Panc1 (cell line): Measurements from ENCODE around the gene IFNG-AS1. TPM values are rescaled to one million over a fixed set of nuclear protein-coding genes. Genes with fewer than 3 reads are reported as not detected.

Source experiments
- ATAC-seq: fragments of 200-7000 bp; cut with Tn5 transposase; 2 replicates; pipeline ENCODE4 v1.9.1; 2020; ENCODE audit warnings: mild to moderate bottlenecking, moderate library complexity
- BruUV-seq: library from RNA; stranded (reverse); fragments of 400-500 nt; replicated peaks from 2 replicates; lab custom pipeline; 2021; lab: Mats Ljungman, UMichigan
- CTCF ChIA-PET: fragments of 300-600 bp; sonication (Branson Sonifier 250); formaldehyde crosslinking; loops from one replicate; lab custom pipeline; 2022; ENCODE audit warnings: antibody characterized with exemption; lab: Charles Lee
- POLR2A ChIA-PET: fragments of 300-600 bp; sonication (Branson Sonifier 250); formaldehyde crosslinking; loops from one replicate; lab custom pipeline; 2022; ENCODE audit warnings: antibody characterized with exemption; lab: Charles Lee
- DNase-seq: peaks from one replicate; pipeline ENCODE4 v3.0.0-alpha.2; 2010; ENCODE audit warnings: low read depth, low spot score
- H3K27ac ChIP-seq: 2 replicates; pipeline ENCODE4 v1.5.1; 2011; ENCODE audit warnings: mild to moderate bottlenecking, low read length, inconsistent platforms
- H3K27me3 ChIP-seq: fragments of 200-500 bp; sonication (Bioruptor generic); 2 replicates; pipeline ENCODE4 v1.6.0; 2014; ENCODE audit warnings: low read length, inconsistent platforms; ENCODE audit not compliant: control insufficient read depth, insufficient read depth
- H3K36me3 ChIP-seq: fragments of 200-500 bp; sonication (Bioruptor generic); 2 replicates; pipeline ENCODE4 v1.5.1; 2014; ENCODE audit warnings: inconsistent platforms, mild to moderate bottlenecking, low read length, moderate library complexity; ENCODE audit not compliant: control insufficient read depth, insufficient read depth
- H3K4me1 ChIP-seq: 2 replicates; pipeline ENCODE4 v1.5.1; 2011; ENCODE audit warnings: inconsistent platforms, mild to moderate bottlenecking, low read length, moderate library complexity; ENCODE audit not compliant: control insufficient read depth, insufficient read depth
- H3K4me3 ChIP-seq, 2 experiments: 2 replicates each; pipeline ENCODE4 v1.5.1; 2011 to 2012; ENCODE audit warnings: low read depth in 2 of 2, low read length in 2 of 2, mild to moderate bottlenecking in 2 of 2, inconsistent platforms in 1 of 2, moderate library complexity in 1 of 2
- H3K9me3 ChIP-seq: fragments of 200-500 bp; sonication (Bioruptor generic); 2 replicates; pipeline ENCODE4 v1.5.1; 2014; ENCODE audit warnings: low read depth, mild to moderate bottlenecking, inconsistent platforms, low read length, moderate library complexity; ENCODE audit not compliant: control insufficient read depth, insufficient read depth
- POLR2AphosphoS5 ChIP-seq: IDR thresholded peaks from 2 replicates; pipeline ENCODE4 v1.6.1; 2012; ENCODE audit warnings: mild to moderate bottlenecking, low read depth, low read length, moderate library complexity
- SIN3A ChIP-seq: IDR thresholded peaks from 2 replicates; pipeline ENCODE4 v1.6.1; 2012; ENCODE audit warnings: low read depth, mild to moderate bottlenecking, low read length, moderate library complexity, borderline replicate concordance; ENCODE audit not compliant: insufficient read depth
- TCF7L2 ChIP-seq: IDR thresholded peaks from 2 replicates; pipeline ENCODE4 v1.6.1; 2011; ENCODE audit warnings: mild to moderate bottlenecking, low read depth, low read length, inconsistent platforms
- in situ Hi-C: cut with HindIII; loops from 2 replicates; pipeline ENCODE4 v1.10.0; 2016; ENCODE audit warnings: low sequenced_read_pairs, low pct_unique_long_range_greater_than_20kb
- intact Hi-C: fragments of 100-400 bp; cut with micrococcal nuclease; formaldehyde crosslinking; loops from one replicate; pipeline ENCODE4 v1.10.0; 2022; ENCODE audit not compliant: unreplicated experiment
- total RNA-seq: library from RNA; stranded (reverse); gene quantifications from one replicate; pipeline ENCODE4 v1.2.1, GENCODE V29; 2021; ENCODE audit not compliant: unreplicated experiment
- TF ChIP-seq, protein P1 (sequence below): fragments of 450-650 bp; IDR thresholded peaks from 2 replicates; pipeline ENCODE4 v1.5.1; 2017; ENCODE audit warnings: mild to moderate bottlenecking

IFNG-AS1 gene
- total RNA-seq, 1 experiment from 2014 or later, result not detected

DNA sequence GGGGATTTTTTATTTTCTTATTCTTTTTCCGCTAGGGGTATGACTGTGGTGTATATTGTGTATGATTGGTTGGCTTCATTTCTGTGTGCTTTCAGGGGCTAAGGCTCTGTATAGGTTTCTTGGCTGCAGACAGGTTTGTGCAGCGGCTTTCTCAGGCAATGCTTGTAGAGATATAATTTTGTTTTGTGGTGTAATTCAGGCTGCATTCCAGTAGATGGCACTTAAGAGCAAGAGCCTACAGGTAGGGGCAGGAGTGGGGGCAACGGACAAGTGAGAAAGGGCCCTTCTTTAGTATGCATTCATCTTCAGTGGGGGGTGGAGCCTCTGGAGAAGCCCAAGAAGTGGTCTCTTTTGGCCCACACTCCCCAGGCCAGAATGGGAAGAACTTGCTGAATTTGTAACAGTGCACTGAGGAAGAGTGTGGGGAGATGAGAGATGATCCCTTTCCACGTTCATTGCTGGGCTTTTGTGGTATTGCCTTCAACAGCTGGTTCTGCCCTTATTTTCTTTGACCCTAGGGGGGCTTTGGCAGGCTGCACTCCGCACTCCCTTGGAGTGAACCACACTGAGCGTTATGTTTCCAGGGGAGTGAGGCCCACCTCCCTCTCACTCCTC is 78.6 kb downstream of the IFNG-AS1 start:
- intact Hi-C loops, result no loop called here
- no peak overlapping the region for H3K27ac ChIP-seq
- no peaks in the 10 kb centered on the region for H3K4me1 ChIP-seq
- no peak for ATAC-seq
- no peaks in the 10 kb centered on the region for H3K36me3 ChIP-seq
- H3K9me3 ChIP-seq, result no peaks in the 10 kb centered on the region
- ChIA-PET POLR2A (no interaction called here), CTCF (no interaction called here)
- no TSS peak for BruUV-seq
- no peak for TF ChIP-seq SIN3A
- TF ChIP-seq, protein P1, sequence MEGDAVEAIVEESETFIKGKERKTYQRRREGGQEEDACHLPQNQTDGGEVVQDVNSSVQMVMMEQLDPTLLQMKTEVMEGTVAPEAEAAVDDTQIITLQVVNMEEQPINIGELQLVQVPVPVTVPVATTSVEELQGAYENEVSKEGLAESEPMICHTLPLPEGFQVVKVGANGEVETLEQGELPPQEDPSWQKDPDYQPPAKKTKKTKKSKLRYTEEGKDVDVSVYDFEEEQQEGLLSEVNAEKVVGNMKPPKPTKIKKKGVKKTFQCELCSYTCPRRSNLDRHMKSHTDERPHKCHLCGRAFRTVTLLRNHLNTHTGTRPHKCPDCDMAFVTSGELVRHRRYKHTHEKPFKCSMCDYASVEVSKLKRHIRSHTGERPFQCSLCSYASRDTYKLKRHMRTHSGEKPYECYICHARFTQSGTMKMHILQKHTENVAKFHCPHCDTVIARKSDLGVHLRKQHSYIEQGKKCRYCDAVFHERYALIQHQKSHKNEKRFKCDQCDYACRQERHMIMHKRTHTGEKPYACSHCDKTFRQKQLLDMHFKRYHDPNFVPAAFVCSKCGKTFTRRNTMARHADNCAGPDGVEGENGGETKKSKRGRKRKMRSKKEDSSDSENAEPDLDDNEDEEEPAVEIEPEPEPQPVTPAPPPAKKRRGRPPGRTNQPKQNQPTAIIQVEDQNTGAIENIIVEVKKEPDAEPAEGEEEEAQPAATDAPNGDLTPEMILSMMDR, result peak; percentile 73
- no peaks in the 10 kb centered on the region for H3K27me3 ChIP-seq
- in situ Hi-C loops, result no loop called here
- no peak overlapping the region for H3K4me3 ChIP-seq
- no peak for DNase-seq

DNA sequence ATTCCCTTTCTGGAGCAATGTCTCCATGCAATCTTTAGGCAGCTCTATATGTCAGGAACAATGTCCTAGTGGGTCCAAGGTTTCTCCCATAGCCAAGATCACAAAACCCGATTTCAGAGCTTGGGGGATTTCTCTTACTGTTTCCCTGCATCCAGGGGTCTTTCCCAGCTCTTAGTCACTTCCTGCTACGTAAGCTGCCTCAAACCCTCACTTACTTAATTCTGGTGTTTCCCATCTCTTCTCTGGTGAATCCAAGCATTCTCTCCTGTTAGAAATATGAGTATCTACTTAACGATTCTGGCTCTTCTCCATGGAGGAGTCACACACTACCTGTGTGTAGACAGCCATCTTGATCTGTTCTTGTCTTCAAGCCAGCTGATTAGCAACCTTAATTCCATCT is 80.0 kb downstream of the IFNG-AS1 start:
- TF ChIP-seq POLR2AphosphoS5 (no peak), SIN3A (no peak), TCF7L2 (no peak)
- TF ChIP-seq, protein P1, result no peak
- Histone ChIP-seq H3K27ac (no peak overlapping the region), H3K9me3 (no peaks in the 10 kb centered on the region), H3K4me3 (no peak overlapping the region), H3K4me1 (no peaks in the 10 kb centered on the region), H3K27me3 (no peaks in the 10 kb centered on the region), H3K36me3 (no peaks in the 10 kb centered on the region)
- intact Hi-C loops, result no loop called here
- POLR2A ChIA-PET, result no interaction called here
- no peak for DNase-seq
- no TSS peak for BruUV-seq
- CTCF ChIA-PET, result no interaction called here
- in situ Hi-C loops, result no loop called here
- ATAC-seq, result no peak

Other genes with a start within 250 kb of the IFNG-AS1 start
- 0.33 TPM for gene IFNG, start 170.3 kb downstream of the IFNG-AS1 start, total RNA-seq
- gene IL26, start 236.4 kb downstream of the IFNG-AS1 start, total RNA-seq, result not detected